MM.1S (cell line): ENCODE measurements around the gene OLFML2B.

ENCODE experiments used
- EZH2 ChIP-seq: fragments of 300-600 bp; sonication (generic); optimal IDR thresholded peaks from 2 replicates; pipeline ENCODE3; 2017; ENCODE audit warnings: low read depth, mild to moderate bottlenecking, antibody characterized with exemption, low read length, mixed read lengths
- EZH2phosphoT487 ChIP-seq: fragments of 300-600 bp; sonication (generic); IDR thresholded peaks from 2 replicates; pipeline ENCODE4 v1.6.1; 2018; ENCODE audit warnings: antibody characterized with exemption, low read length
- TF ChIP-seq, protein P1 (sequence below): fragments of 300-600 bp; sonication (generic); IDR thresholded peaks from 2 replicates; pipeline ENCODE4 v1.5.1; 2016; ENCODE audit warnings: antibody characterized with exemption, low read length, mixed read lengths

DNA sequence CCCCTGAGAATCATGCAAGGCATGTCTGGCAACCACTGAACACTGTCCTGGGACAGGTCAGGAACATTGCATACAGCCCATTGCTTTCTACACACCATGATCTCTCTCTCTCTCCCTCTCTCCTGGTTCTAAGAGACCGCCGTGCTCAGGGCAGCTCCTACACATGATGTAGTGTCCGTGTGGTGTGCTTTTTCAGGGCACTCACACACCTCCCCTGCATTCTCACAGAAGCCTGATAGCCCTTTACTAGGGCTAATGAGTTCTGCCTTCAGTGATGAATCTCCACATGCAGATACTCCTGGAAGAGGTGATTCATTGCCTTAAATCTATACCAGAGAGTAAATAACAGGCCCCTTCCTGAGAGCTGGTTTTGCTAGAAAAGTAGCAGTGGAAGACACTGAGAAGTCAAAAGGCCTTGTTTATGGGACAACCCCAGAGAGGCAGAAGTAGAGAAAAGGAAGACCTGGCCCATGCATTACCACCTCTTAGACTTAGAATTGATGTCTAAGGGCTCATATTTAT, 7.2 kb upstream of the OLFML2B start:
- TF ChIP-seq, protein P1, sequence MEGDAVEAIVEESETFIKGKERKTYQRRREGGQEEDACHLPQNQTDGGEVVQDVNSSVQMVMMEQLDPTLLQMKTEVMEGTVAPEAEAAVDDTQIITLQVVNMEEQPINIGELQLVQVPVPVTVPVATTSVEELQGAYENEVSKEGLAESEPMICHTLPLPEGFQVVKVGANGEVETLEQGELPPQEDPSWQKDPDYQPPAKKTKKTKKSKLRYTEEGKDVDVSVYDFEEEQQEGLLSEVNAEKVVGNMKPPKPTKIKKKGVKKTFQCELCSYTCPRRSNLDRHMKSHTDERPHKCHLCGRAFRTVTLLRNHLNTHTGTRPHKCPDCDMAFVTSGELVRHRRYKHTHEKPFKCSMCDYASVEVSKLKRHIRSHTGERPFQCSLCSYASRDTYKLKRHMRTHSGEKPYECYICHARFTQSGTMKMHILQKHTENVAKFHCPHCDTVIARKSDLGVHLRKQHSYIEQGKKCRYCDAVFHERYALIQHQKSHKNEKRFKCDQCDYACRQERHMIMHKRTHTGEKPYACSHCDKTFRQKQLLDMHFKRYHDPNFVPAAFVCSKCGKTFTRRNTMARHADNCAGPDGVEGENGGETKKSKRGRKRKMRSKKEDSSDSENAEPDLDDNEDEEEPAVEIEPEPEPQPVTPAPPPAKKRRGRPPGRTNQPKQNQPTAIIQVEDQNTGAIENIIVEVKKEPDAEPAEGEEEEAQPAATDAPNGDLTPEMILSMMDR = no peak
- TF ChIP-seq EZH2phosphoT487 = no peak
- TF ChIP-seq EZH2 = no peak
